ENCODE results near the gene CGB2.
"Not testable (repeated sequence)": the region's sequence is repeated elsewhere in the genome, so short reads cannot be mapped to it uniquely, and the experiment has no call there.

CGB2 gene

GRCh38 chr19:49038557-49039276 lies 7.0 kb downstream of the CGB2 start:
- FAIRE-seq = not testable (repeated sequence)

- not testable (repeated sequence) for FAIRE-seq
Observed at GRCh38 chr19:49039736-49040135, 8.0 kb downstream of the CGB2 start.

GRCh38 chr19:49042177-49042576 lies 10.5 kb downstream of the CGB2 start:
- FAIRE-seq = no peak

DNA sequence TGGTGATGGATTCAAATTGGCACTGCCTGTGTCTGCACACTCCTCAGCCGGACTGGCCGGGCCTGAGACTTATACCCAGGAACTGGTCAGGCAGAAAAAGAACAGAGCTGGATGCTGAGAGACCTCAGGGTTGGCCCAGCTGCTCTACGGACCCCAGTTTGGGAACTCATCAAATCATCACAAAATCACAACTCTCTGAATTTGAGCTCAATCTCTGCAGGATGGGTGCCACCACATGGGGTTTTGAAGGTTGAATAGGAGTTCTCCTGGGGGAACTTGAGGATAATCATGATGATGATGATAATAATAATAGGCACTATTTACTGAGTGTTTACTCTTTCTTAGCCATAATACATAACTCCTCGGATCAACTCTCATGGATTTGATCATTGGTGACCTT lies 11.0 kb downstream of the CGB2 start:
- not testable (repeated sequence) for FAIRE-seq

- FAIRE-seq = not testable (repeated sequence)
Observed at GRCh38 chr19:49043548-49043947, 11.9 kb downstream of the CGB2 start, which contains the start of gene CGB5. CGB5 (plus strand) TSS chr19:49043848; CDS start chr19:49044210, 362 bp downstream.

GRCh38 chr19:49049011-49049410 lies 17.3 kb downstream of the CGB2 start, which contains the start of gene CGB8:
CGB8 (minus strand) TSS chr19:49049111; CDS start chr19:49048739, 372 bp downstream.
- FAIRE-seq = not testable (repeated sequence)

DNA sequence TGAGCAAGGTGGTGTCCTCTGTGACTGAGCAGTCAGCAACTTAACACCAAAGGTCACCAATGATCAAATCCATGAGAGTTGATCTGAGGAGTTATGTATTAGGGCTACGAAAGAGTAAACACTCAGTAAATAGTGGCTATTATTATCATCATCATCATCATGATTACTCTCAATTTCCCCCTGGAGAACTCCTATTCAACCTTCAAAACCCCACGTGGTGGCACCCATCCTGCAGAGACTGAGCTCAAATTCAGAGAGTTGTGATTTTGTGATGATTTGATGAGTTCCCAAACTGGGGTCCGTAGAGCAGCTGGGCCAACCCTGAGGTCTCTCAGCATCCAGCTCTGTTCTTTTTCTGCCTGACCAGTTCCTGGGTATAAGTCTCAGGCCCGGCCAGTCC lies 18.1 kb downstream of the CGB2 start:
- FAIRE-seq = not testable (repeated sequence)

DNA sequence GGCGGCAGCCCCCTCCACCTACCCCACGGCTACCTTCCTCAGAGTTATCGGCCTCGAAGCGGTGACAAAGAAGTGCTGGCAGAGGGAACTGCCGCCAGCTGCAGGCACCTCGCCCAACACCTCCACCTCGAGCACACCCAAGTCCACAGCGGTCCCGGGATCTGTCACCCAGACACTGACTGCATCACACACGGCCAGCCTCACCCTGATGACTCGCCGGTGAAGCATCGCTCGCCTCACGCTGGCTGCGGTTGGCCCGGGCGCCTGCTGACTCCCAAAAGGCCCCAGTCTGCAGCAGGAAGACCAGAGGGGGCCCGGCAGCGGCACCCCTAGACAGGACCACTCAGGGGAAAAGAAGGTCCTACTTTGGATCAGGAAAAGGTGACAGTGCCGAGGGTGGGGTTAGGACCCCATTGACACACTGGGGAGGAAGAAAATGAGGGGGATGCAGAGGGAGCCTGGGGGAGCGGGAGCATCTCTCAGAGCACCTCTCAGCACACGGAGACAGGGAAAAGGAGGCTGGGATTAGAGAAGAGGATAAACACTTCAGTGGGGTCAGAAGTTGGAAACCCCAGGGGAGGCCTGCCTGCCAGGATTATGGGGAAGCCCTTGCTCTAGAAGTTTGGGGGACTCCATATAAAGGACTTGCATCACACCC lies 18.8 kb downstream of the CGB2 start:
- not testable (repeated sequence) for FAIRE-seq

- FAIRE-seq = no peak
Observed at GRCh38 chr19:49056101-49056901, 24.6 kb downstream of the CGB2 start.

DNA sequence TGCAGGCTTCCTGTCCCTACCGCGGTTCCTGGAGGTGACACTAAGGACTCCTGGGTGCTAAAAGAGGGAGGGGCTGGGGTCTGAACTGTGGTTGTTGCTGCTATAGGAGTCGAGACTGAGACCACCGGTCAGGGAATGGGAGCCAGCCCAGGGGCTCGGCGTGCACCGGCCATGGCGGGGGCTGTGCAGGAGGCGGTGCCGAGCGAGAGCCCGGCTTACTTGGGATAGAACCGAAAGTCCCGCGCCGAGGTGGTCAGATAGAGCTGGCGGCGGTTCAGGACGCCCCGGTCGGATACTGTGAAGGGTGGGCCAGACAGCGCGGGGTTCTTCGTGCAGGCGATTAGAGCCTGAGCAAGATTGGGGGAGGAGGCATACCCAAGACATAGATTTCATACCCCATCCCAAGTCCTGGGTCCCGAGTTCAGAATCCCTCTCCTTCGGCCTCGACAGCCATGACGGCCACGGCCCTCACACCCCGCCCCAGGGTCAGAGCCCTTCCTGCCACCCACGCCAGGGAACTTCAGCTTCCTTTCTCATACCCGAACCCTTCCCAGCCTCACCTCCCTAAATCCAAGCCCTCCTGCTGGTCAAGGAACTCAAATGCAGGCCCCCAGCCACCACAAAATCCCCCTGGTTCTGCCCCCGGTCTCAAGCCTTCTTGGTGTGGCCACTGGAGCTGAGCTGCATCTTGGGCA lies 25.4 kb downstream of the CGB2 start:
- FAIRE-seq = not testable (repeated sequence)

- no peak for FAIRE-seq
Observed at GRCh38 chr19:49057636-49058234, 26.0 kb downstream of the CGB2 start, which contains the start of gene CGB7. CGB7 (minus strand) TSS chr19:49057749; CDS start chr19:49055375, 2,374 bp downstream.

DNA sequence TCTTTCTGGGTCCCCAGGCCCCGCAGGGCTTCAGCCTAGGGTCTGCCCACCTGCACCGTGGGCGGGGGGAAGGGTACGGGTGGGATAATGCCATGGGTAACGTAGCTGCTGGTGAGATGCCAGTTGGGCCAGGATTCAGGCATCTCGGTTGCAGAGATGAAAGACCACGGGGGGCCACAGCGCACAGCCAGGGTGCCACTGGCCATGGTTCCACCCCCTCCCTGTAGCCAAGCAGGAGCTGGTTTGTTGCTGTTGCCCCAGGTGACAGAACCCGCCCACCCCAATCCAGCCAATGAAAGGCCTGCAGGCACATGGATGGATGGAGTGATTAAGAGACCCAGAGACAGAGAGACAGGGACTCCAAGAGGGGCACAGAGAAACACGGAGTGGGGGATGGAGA lies 26.9 kb downstream of the CGB2 start:
- FAIRE-seq = no peak

DNA sequence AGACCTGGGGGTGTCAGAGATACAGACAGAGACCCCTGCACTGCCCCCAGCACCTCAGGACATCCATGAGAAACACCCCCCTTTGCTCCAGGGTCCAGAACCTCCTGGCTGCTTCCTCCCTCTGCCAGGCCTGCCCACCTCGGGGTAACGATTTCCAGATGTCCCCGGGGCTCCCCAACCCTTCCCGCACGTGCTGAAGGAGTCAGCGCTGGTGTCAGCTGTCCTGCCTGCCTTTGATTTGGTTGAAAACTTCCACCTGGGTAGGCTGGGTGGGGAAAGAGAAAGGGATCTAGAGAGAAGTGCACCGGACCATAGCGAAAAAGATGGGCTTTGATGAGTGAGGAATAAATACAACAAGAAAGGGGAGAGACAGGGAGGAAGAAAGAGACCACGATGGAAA lies 27.4 kb downstream of the CGB2 start:
- FAIRE-seq = no peak

- FAIRE-seq = no peak
Observed at GRCh38 chr19:49061000-49061399, 29.3 kb downstream of the CGB2 start.

GRCh38 chr19:49061445-49061844 lies 29.8 kb downstream of the CGB2 start:
- no peak for FAIRE-seq

DNA sequence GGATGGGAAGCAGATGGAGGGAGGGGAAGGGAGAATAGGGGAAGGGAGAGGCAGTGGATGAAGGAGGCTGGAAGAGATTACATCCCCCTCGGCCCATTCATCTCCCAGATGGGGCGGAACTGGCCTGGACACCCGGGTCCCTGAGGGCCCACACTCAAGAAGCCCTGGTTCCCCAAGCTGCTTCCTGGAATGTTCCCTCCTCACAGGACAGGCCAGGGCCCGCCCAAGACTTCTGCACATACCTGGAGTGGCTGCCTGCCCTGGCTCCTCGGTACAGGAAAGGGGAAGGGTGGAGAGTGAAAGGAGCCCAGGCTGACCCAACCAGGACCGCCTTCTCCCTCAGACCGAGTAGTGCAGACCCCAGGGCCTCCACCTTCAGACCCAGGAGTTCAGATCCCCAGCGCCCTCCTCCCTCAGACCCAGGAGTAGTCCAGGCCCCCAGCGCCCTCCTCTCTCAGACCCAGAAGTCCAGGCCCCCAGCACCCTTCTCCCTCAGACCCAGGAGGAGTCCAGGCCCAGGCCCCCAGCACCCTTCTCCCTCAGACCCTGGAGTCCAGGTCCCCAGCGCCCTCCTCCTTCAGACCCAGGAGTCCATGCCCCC lies 32.4 kb downstream of the CGB2 start:
- FAIRE-seq = no peak

- FAIRE-seq = no peak
Observed at GRCh38 chr19:49064768-49065611, 33.3 kb downstream of the CGB2 start, which contains the start of gene NTF4. NTF4 (minus strand) TSS chr19:49064818; CDS start chr19:49061997, 2,821 bp downstream.

DNA sequence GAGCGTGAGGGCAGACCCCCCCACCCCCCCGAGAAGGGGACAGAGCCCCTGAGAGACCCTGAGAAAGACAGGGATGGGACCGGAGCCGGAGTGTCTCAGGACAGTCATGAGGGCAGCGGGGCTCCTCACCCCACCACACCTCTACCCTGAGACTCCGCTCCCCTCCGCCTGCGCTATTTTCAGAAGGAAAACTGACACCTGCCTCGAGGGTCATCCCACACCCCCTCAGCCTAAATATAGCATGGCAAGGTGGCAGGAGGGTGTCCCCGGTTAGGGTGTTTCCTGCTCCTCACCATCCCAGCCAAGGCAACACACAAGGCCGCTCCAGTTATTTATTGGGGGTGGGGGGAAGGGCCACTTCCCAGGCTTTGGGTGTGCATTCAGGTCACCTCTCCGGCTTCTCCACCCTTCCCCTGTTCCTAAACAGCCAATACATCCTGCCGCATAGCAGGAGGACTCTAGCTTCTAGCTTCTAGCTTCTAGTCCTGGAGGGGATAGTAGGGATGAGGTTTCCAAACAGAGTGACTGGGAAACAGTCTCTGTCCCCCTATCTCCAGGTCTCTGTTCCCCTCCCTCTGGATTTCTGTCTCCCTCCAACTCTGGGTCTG lies 34.3 kb downstream of the CGB2 start:
- no peak for FAIRE-seq

DNA sequence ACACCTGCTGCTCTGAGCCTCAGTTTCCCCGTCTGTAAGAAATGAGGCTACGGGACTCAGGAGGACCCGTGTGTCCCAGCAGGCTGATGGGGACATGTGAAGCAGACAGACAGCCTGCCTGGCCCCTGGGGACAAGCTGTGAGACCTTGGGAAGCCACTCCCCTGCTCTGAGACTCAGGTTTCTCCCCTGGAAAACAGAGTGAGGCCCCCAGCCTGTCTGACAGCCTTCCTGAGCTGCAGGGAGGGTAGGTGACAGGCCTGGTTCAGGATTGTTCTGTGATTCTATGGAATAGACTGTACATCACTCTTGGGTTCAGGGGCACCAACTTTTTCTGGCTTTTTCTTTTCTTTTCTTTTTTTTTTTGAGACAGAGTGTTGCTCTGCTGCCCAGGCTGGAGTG lies 35.9 kb downstream of the CGB2 start:
- no peak for FAIRE-seq

GRCh38 chr19:49069026-49069425 lies 37.3 kb downstream of the CGB2 start:
- FAIRE-seq = no peak
